MG63 (cell line): Measurements from ENCODE around the gene ZNF574. TPM values are rescaled to one million over a fixed set of nuclear protein-coding genes. Genes with fewer than 3 reads are reported as not detected.

Source experiments
- DNase-seq: peaks from one replicate; pipeline ENCODE4 v3.0.0-alpha.2; 2020
- H3K27me3 ChIP-seq: fragments of 250-450 bp; sonication (Bioruptor Pico); 2 replicates; pipeline ENCODE4 v1.5.1; 2020; ENCODE audit warnings: mild to moderate bottlenecking, moderate library complexity
- H3K36me3 ChIP-seq: fragments of 250-450 bp; sonication (Bioruptor Pico); 2 replicates; pipeline ENCODE4 v1.5.1; 2020; ENCODE audit warnings: mild to moderate bottlenecking, moderate library complexity
- H3K4me3 ChIP-seq: fragments of 250-450 bp; sonication (Bioruptor Pico); 2 replicates; pipeline ENCODE4 v1.5.1; 2020; ENCODE audit warnings: mild to moderate bottlenecking, moderate library complexity
- H3K9me3 ChIP-seq: fragments of 250-450 bp; sonication (Bioruptor Pico); 2 replicates; pipeline ENCODE4 v1.5.1; 2020; ENCODE audit warnings: mild to moderate bottlenecking, moderate library complexity
- total RNA-seq: library from RNA; depleted of rRNA; stranded (reverse); fragments of >200 nt; shearing (Covaris generic); gene quantifications from 2 replicates; pipeline ENCODE4 v1.2.3, GENCODE V29; 2014; ENCODE audit warnings: low replicate concordance

Gene ZNF574
- total RNA-seq, 1 experiment from 2014 or later: 18.8 TPM

- Histone ChIP-seq H3K27me3 (peaks cover 11% of the 10 kb centered on the region), H3K4me3 (no peak overlapping the region), H3K9me3 (no peaks in the 10 kb centered on the region), H3K36me3 (no peaks in the 10 kb centered on the region)
- DNase-seq: no peak
These were observed 33.9 kb downstream of the ZNF574 start for GRCh38 chr19:42109896-42110295.

- peaks cover 7% of the 10 kb centered on the region for H3K27me3 ChIP-seq
- H3K36me3 ChIP-seq: no peaks in the 10 kb centered on the region
- no peaks in the 10 kb centered on the region for H3K9me3 ChIP-seq
- H3K4me3 ChIP-seq: no peak overlapping the region
- DNase-seq: no peak
These were observed 34.7 kb downstream of the ZNF574 start for GRCh38 chr19:42110658-42111057.

- H3K9me3 ChIP-seq: no peaks in the 10 kb centered on the region
- H3K4me3 ChIP-seq: no peak overlapping the region
- H3K27me3 ChIP-seq: peaks cover 3% of the 10 kb centered on the region; the same call in 1 of the 2 replicates
- no peaks in the 10 kb centered on the region; the same call in 1 of the 2 replicates for H3K36me3 ChIP-seq
- peak; percentile 85 for DNase-seq
These were observed 35.4 kb downstream of the ZNF574 start for GRCh38 chr19:42111384-42111783.

- no peaks in the 10 kb centered on the region for H3K9me3 ChIP-seq
- no peaks in the 10 kb centered on the region; the same call in 1 of the 2 replicates for H3K36me3 ChIP-seq
- no peak overlapping the region for H3K4me3 ChIP-seq
- no peaks in the 10 kb centered on the region for H3K27me3 ChIP-seq
- DNase-seq: no peak
These were observed 35.8 kb downstream of the ZNF574 start for GRCh38 chr19:42111811-42112210.

- Histone ChIP-seq H3K9me3 (no peaks in the 10 kb centered on the region), H3K36me3 (no peaks in the 10 kb centered on the region; the same call in 1 of the 2 replicates), H3K27me3 (no peaks in the 10 kb centered on the region), H3K4me3 (peak overlapping the region; percentile 8; the same call in 1 of the 2 replicates)
- DNase-seq: peak; percentile 99
These were observed 37.8 kb downstream of the ZNF574 start for GRCh38 chr19:42113641-42114348.

GRCh38 chr19:42114412-42114811 is 38.4 kb downstream of the ZNF574 start:
- H3K4me3 ChIP-seq: 0 out of 2 replicates have a peak overlapping the region, but pooled peaks have one; percentile 8
- no peaks in the 10 kb centered on the region for H3K9me3 ChIP-seq
- no peak for DNase-seq

GRCh38 chr19:42115219-42115618 is 39.3 kb downstream of the ZNF574 start:
- H3K4me3 ChIP-seq: no peak overlapping the region
- H3K27me3 ChIP-seq: no peaks in the 10 kb centered on the region
- DNase-seq: no peak
- no peaks in the 10 kb centered on the region for H3K9me3 ChIP-seq
- no peaks in the 10 kb centered on the region; the same call in 1 of the 2 replicates for H3K36me3 ChIP-seq

More at GRCh38 chr19:42114412-42114811, 38.4 kb downstream of the ZNF574 start:
- Histone ChIP-seq H3K27me3 (no peaks in the 10 kb centered on the region), H3K36me3 (no peaks in the 10 kb centered on the region; the same call in 1 of the 2 replicates)

- Histone ChIP-seq H3K4me3 (no peak overlapping the region), H3K27me3 (no peaks in the 10 kb centered on the region), H3K9me3 (no peaks in the 10 kb centered on the region), H3K36me3 (no peaks in the 10 kb centered on the region; the same call in 1 of the 2 replicates)
- DNase-seq: no peak
These were observed 39.7 kb downstream of the ZNF574 start for GRCh38 chr19:42115705-42116104.

- no peaks in the 10 kb centered on the region for H3K27me3 ChIP-seq
- no peaks in the 10 kb centered on the region for H3K9me3 ChIP-seq
- no peak overlapping the region for H3K4me3 ChIP-seq
- DNase-seq: no peak
- no peaks in the 10 kb centered on the region; the same call in 1 of the 2 replicates for H3K36me3 ChIP-seq
These were observed 40.5 kb downstream of the ZNF574 start for GRCh38 chr19:42116308-42117075.

GRCh38 chr19:42117076-42117475 is 41.1 kb downstream of the ZNF574 start:
- H3K27me3 ChIP-seq: no peaks in the 10 kb centered on the region
- no peak for DNase-seq
- H3K9me3 ChIP-seq: no peaks in the 10 kb centered on the region
- no peak overlapping the region for H3K4me3 ChIP-seq
- no peaks in the 10 kb centered on the region; the same call in 1 of the 2 replicates for H3K36me3 ChIP-seq

GRCh38 chr19:42120276-42120980 is 44.5 kb downstream of the ZNF574 start:
- H3K4me3 ChIP-seq: no peak overlapping the region
- no peaks in the 10 kb centered on the region for H3K27me3 ChIP-seq
- H3K9me3 ChIP-seq: no peaks in the 10 kb centered on the region
- DNase-seq: no peak
- no peaks in the 10 kb centered on the region; the same call in 1 of the 2 replicates for H3K36me3 ChIP-seq

GRCh38 chr19:42121036-42121621 is 45.2 kb downstream of the ZNF574 start:
- no peak for DNase-seq
- Histone ChIP-seq H3K9me3 (no peaks in the 10 kb centered on the region), H3K4me3 (no peak overlapping the region), H3K27me3 (no peaks in the 10 kb centered on the region), H3K36me3 (no peaks in the 10 kb centered on the region; the same call in 1 of the 2 replicates)

GRCh38 chr19:42121656-42122069 is 45.7 kb downstream of the ZNF574 start:
- Histone ChIP-seq H3K4me3 (no peak overlapping the region), H3K9me3 (no peaks in the 10 kb centered on the region), H3K36me3 (no peaks in the 10 kb centered on the region), H3K27me3 (no peaks in the 10 kb centered on the region)
- peak; percentile 91 for DNase-seq

GRCh38 chr19:42122691-42123607 is 47.0 kb downstream of the ZNF574 start:
- no peaks in the 10 kb centered on the region for H3K36me3 ChIP-seq
- no peaks in the 10 kb centered on the region for H3K27me3 ChIP-seq
- no peak for DNase-seq
- H3K9me3 ChIP-seq: no peaks in the 10 kb centered on the region
- no peak overlapping the region for H3K4me3 ChIP-seq

GRCh38 chr19:42123765-42124164 is 47.8 kb downstream of the ZNF574 start:
- no peak for DNase-seq
- no peaks in the 10 kb centered on the region for H3K27me3 ChIP-seq
- H3K9me3 ChIP-seq: no peaks in the 10 kb centered on the region

More at GRCh38 chr19:42123765-42124164, 47.8 kb downstream of the ZNF574 start:
- H3K4me3 ChIP-seq: no peak overlapping the region
- H3K36me3 ChIP-seq: no peaks in the 10 kb centered on the region
